Body of pancreas (tissue), 4 donors: Measurements from ENCODE around the gene TRAF3. TPM values are rescaled to one million over a fixed set of nuclear protein-coding genes. Genes with fewer than 3 reads are reported as not detected.

Experiments
- ATAC-seq: fragments of 150-250 bp; one replicate; pipeline ENCODE4 v1.9.1; 2016
- DNase-seq, 4 donors: peaks; one replicate each; pipeline ENCODE4 v3.0.0-alpha.2; 2019
- H3K27ac ChIP-seq, 4 donors: fragments of 200-600 bp; sonication (generic); 1 replicate in 3 of 4; 2 replicates in 1 of 4; pipeline versions ENCODE4 v1.5.1 to v1.6.1; 2016 to 2019; ENCODE audit warnings: mild to moderate bottlenecking in 1 of 4, mixed read lengths in 1 of 4, moderate library complexity in 1 of 4
- H3K27me3 ChIP-seq, 2 donors: fragments of 200-600 bp; sonication (generic); one replicate each; pipeline ENCODE4 v1.6.0; 2016; ENCODE audit warnings: mild to moderate bottlenecking in 1 of 2
- H3K36me3 ChIP-seq, 2 donors: fragments of 200-600 bp; sonication (generic); replicated peaks in 1 of 2; 2 replicates each; pipeline ENCODE4 v1.5.1; 2016; ENCODE audit warnings: low read depth in 2 of 2; ENCODE audit not compliant: insufficient read depth in 1 of 2
- H3K4me1 ChIP-seq: fragments of 200-600 bp; sonication (generic); one replicate; pipeline ENCODE4 v1.6.0; 2016
- H3K4me3 ChIP-seq, 2 donors: fragments of 200-600 bp; sonication (generic); 1 replicate in 1 of 2; 2 replicates in 1 of 2; pipeline ENCODE4 v1.5.1; 2016 to 2019
- H3K9me3 ChIP-seq, 3 donors: fragments of 200-600 bp; sonication (generic); 1 replicate in 2 of 3; 2 replicates in 1 of 3; pipeline ENCODE4 v1.5.1; 2016
- POLR2A ChIP-seq, 3 donors: fragments of 450-650 bp; IDR thresholded peaks; one replicate each; pipeline ENCODE4 v1.6.1; 2016; ENCODE audit warnings: antibody characterized with exemption in 3 of 3, mild to moderate bottlenecking in 2 of 3
- WGBS, 2 donors: methylation state at CpG; one replicate each; pipeline ENCODE4 v1.1.5; 2017; 5-methylcytosine and 5-hydroxymethylcytosine counted together
- intact Hi-C: fragments of 100-400 bp; cut with DNase I; formaldehyde crosslinking; loops from one replicate; pipeline ENCODE4 v1.15.1; 2023
- total RNA-seq, 2 donors: library from RNA; depleted of rRNA; stranded (reverse); fragments of >200 nt; gene quantifications; one replicate each; pipeline ENCODE4 v1.1.0, GENCODE V29; 2016
- TF ChIP-seq, protein P1 (sequence below), 7 experiments: fragments of 450-650 bp in 4 of 7; fragments of 200-600 bp in 3 of 7; sonication (generic) in 3 of 7; IDR thresholded peaks; one replicate each; pipeline ENCODE4 v1.5.1; 2016 to 2019; ENCODE audit warnings: antibody characterized with exemption in 7 of 7

TRAF3 gene
- total RNA-seq, 2 donors from 2014 or later = 10.4 to 22.7 TPM

DNA sequence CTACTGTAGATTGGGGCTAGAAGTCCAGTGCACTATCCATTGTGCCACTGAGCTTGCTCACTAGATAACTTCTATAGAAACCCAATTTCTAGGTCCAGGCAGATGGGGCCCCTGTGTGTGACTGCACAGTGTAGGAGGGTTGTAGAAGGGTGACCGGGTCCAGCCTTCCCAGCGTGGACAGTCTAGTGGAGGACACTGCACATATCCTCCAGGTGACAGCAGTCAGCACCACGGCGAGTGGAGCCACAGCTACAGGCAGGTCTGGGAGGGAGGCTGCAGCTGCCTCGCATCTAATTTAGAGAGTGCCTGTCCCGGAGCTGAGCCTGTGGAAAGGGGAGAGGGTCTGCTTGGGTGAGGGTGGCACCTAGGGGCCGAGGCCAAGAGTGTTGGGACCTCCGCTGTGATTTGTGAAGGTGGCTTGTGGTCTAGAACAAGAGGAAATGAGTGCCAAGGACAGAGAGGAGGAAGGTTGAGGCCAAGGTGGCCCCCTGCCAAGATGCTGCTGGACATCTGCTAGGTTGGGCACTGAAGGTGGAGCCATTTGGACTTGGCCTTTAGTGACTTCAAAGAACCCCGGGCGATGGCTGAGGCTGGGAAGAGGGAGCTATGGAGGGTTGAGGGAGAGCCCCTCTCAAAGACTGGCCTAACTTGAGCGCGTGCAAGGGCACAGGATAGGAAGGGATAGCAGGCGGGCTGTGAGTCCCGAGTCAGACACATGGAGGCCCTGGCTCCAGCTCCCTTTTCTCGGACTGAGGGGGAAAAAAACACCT is 46.0 kb upstream of the TRAF3 start:
- no peak for ATAC-seq
- Histone ChIP-seq H3K27ac (no peak overlapping the region), H3K27me3 (no peaks in the 10 kb centered on the region), H3K4me1 (no peaks in the 10 kb centered on the region), H3K36me3 (no peaks in the 10 kb centered on the region), H3K9me3 (no peaks in the 10 kb centered on the region), H3K4me3 (no peak overlapping the region)
- no peak for TF ChIP-seq POLR2A (IDR thresholded peaks at IDR 0.05)
- TF ChIP-seq, protein P1, sequence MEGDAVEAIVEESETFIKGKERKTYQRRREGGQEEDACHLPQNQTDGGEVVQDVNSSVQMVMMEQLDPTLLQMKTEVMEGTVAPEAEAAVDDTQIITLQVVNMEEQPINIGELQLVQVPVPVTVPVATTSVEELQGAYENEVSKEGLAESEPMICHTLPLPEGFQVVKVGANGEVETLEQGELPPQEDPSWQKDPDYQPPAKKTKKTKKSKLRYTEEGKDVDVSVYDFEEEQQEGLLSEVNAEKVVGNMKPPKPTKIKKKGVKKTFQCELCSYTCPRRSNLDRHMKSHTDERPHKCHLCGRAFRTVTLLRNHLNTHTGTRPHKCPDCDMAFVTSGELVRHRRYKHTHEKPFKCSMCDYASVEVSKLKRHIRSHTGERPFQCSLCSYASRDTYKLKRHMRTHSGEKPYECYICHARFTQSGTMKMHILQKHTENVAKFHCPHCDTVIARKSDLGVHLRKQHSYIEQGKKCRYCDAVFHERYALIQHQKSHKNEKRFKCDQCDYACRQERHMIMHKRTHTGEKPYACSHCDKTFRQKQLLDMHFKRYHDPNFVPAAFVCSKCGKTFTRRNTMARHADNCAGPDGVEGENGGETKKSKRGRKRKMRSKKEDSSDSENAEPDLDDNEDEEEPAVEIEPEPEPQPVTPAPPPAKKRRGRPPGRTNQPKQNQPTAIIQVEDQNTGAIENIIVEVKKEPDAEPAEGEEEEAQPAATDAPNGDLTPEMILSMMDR (IDR thresholded peaks at IDR 0.05) = no peak
- WGBS, 2 donors = 92 to 95% methylated on average over 11 to 15 of the region's 15 CpGs
- peak in 1 of 4 donors; percentile 31 for DNase-seq
- intact Hi-C loops = no loop called here

DNA sequence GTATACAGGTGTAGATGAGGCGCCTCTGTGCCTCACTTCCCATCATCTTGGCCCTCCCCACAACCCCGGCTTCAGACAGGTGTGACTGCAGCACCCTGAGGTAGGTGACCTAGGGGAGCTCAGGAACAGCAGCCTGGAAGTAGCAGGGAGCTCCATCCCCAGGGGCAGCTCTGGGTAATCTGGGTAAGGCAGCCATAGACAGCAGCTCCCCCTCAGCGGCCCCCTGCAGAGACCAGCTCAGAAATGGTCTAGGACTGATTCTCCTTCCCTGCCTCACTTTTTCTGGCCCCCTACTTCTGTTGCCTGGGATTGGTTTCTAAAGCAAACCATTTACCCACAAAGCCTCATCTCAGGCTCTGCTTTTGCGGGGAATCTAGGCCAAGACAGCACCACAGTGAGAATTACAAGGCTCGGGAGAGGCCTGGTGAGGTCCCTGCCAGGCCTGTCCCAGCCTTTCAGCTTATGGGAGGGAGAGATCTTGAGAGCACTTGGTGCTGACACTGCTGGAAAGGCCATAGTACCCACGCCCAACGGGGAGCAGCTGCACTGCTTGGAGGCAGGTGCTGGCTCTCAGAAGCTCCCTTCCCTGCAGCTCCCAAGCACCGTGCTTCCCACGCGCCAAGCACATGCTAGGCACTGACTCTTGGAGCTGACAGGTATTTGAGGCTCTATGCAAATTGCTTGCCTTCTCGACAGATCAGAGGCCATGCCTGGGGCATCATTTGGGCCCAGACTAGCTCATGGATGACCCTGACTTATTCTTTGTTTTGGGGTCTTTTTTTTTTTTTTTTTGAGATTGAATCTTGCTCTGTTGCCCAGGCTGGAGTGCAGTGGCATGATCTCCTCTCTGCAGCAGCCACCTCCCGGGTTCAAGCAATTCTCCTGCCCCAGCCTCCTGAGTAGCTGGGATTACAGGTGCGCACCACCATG is 45.1 kb upstream of the TRAF3 start:
- H3K9me3 ChIP-seq = no peaks in the 10 kb centered on the region
- H3K4me3 ChIP-seq = no peak overlapping the region
- TF ChIP-seq, protein P1 (IDR thresholded peaks at IDR 0.05) = no peak
- no peak for TF ChIP-seq POLR2A (IDR thresholded peaks at IDR 0.05)
- no peaks in the 10 kb centered on the region for H3K27me3 ChIP-seq
- no peak overlapping the region for H3K27ac ChIP-seq
- DNase-seq (no peak), ATAC-seq (no peak)
- H3K4me1 ChIP-seq = no peaks in the 10 kb centered on the region
- H3K36me3 ChIP-seq = no peaks in the 10 kb centered on the region
- 95 to 98% methylated on average over 12 to 13 of the region's 13 CpGs for WGBS, 2 donors
- intact Hi-C loops = no loop called here

DNA sequence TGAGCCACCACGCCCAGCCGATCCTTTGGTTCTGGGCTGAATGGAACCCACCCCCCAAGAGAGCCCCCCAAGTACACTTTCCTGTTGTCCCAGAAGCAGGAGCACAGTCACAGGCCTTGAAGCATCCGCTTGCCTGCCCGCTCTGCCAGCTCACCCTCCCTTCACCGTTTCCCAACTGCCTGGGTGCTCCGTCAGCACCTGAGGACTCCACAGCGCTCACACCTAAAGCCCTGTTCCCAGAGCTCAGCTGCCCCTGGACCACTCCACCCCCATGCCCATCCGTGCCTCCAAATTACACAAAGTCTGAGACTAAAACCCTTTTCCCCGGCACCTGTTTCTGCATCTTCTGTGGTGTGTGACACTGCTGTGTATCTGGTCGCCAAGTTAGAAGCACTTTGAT is 44.3 kb upstream of the TRAF3 start:
- 98 to 99% methylated on average over 8 to 10 of the region's 10 CpGs for WGBS, 2 donors
- ATAC-seq = no peak

DNA sequence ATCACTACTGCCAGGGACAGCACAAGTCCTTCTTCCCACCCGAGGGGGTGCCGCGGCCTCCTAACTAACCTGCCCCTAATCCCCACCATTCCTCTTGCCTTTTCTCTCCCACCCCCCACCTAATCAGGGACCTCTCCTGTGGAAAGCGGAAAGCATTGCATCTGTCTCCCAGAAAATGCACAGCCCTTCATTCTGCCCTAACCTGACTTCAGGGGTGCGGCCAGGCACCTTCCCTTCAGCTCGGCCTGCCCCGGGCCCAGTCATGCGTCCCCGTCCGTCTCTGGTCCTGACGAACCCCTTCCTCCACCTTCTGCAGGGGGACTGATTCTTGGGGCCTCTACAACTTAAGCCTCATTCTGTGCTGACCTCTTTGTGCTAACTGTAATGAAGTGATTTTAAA is 43.9 kb upstream of the TRAF3 start:
- DNase-seq (no peak), ATAC-seq (no peak)
- Histone ChIP-seq H3K4me1 (no peaks in the 10 kb centered on the region), H3K27me3 (no peaks in the 10 kb centered on the region), H3K4me3 (no peak overlapping the region), H3K9me3 (no peaks in the 10 kb centered on the region), H3K36me3 (no peaks in the 10 kb centered on the region), H3K27ac (no peak overlapping the region)
- intact Hi-C loops = no loop called here
- TF ChIP-seq POLR2A (IDR thresholded peaks at IDR 0.05) = no peak
- TF ChIP-seq, protein P1 (IDR thresholded peaks at IDR 0.05) = no peak
- WGBS, 2 donors = 88 to 93% methylated on average over 11 of the region's 11 CpGs

More for the DNA sequence above, 44.3 kb upstream of the TRAF3 start:
- intact Hi-C loops = no loop called here
- no peaks in the 10 kb centered on the region for H3K27me3 ChIP-seq
- H3K36me3 ChIP-seq = no peaks in the 10 kb centered on the region
- no peak for DNase-seq
- no peaks in the 10 kb centered on the region for H3K4me1 ChIP-seq
- no peaks in the 10 kb centered on the region for H3K9me3 ChIP-seq
- TF ChIP-seq POLR2A (IDR thresholded peaks at IDR 0.05) = no peak
- TF ChIP-seq, protein P1 (IDR thresholded peaks at IDR 0.05) = no peak
- H3K27ac ChIP-seq = no peak overlapping the region
- H3K4me3 ChIP-seq = no peak overlapping the region
